ENCODE measurements around the gene MTPN.

The MTPN gene

GRCh38 chr7:135925210-135925609, 51.9 kb downstream of the MTPN start:
- no peak for DNase-seq (ENCODE audit: low read depth in 2 of 2)

GRCh38 chr7:135924302-135924701, 52.9 kb downstream of the MTPN start:
- no peak for DNase-seq (ENCODE audit: low read depth in 2 of 2)

GRCh38 chr7:135922263-135922662, 54.9 kb downstream of the MTPN start:
- DNase-seq (ENCODE audit: low read depth in 2 of 2): no peak

GRCh38 chr7:135920478-135920877, 56.7 kb downstream of the MTPN start:
- DNase-seq (ENCODE audit: low read depth in 2 of 2): no peak

- DNase-seq (ENCODE audit: low read depth in 2 of 2): no peak
Observed at GRCh38 chr7:135919071-135919841, 57.9 kb downstream of the MTPN start.

- DNase-seq (ENCODE audit: low read depth in 2 of 2): no peak
Observed at GRCh38 chr7:135918134-135918533, 59.0 kb downstream of the MTPN start.

- no peak for DNase-seq (ENCODE audit: low read depth in 2 of 2)
Observed at GRCh38 chr7:135917721-135918120, 59.4 kb downstream of the MTPN start.

GRCh38 chr7:135914346-135914745, 62.8 kb downstream of the MTPN start:
- DNase-seq (ENCODE audit: low read depth in 2 of 2): no peak

GRCh38 chr7:135913404-135913803, 63.8 kb downstream of the MTPN start:
- no peak for DNase-seq (ENCODE audit: low read depth in 2 of 2)

- no peak for DNase-seq (ENCODE audit: low read depth in 2 of 2)
Observed at GRCh38 chr7:135911099-135911498, 66.1 kb downstream of the MTPN start.

- DNase-seq (ENCODE audit: low read depth in 2 of 2): no peak
Observed at GRCh38 chr7:135910393-135911036, 66.6 kb downstream of the MTPN start.

- no peak for DNase-seq (ENCODE audit: low read depth in 2 of 2)
Observed at GRCh38 chr7:135905858-135906257, 71.3 kb downstream of the MTPN start.

GRCh38 chr7:135905355-135905754, 71.8 kb downstream of the MTPN start:
- no peak for DNase-seq (ENCODE audit: low read depth in 2 of 2)

- no peak for DNase-seq (ENCODE audit: low read depth in 2 of 2)
Observed at GRCh38 chr7:135904282-135904681, 72.9 kb downstream of the MTPN start.

GRCh38 chr7:135901585-135902540, 75.3 kb downstream of the MTPN start:
- DNase-seq (ENCODE audit: low read depth in 2 of 2): no peak

- no peak for DNase-seq (ENCODE audit: low read depth in 2 of 2)
Observed at GRCh38 chr7:135900065-135900546, 77.1 kb downstream of the MTPN start.

GRCh38 chr7:135899458-135900064, 77.6 kb downstream of the MTPN start:
- DNase-seq (ENCODE audit: low read depth in 2 of 2): no peak

- no peak for DNase-seq (ENCODE audit: low read depth in 2 of 2)
Observed at GRCh38 chr7:135898226-135898625, 78.9 kb downstream of the MTPN start.

- DNase-seq (ENCODE audit: low read depth in 2 of 2): no peak
Observed at GRCh38 chr7:135894816-135895215, 82.3 kb downstream of the MTPN start.

- DNase-seq (ENCODE audit: low read depth in 2 of 2): no peak
Observed at GRCh38 chr7:135889823-135890222, 87.3 kb downstream of the MTPN start.

- DNase-seq (ENCODE audit: low read depth in 2 of 2): no peak
Observed at GRCh38 chr7:135888740-135889139, 88.4 kb downstream of the MTPN start.
